H1 (cell line): ENCODE results near the gene RBMS1. TPM values are rescaled to one million over a fixed set of nuclear protein-coding genes. Genes with fewer than 3 reads are reported as not detected.

Source experiments
- CTCF ChIA-PET: fragments of 300-600 bp; sonication (Branson Sonifier 250); formaldehyde crosslinking; loops from one replicate; lab custom pipeline; 2021; ENCODE audit not compliant: partially characterized antibody; lab: Charles Lee
- POLR2A ChIA-PET: fragments of 300-600 bp; sonication (Branson Sonifier 250); formaldehyde crosslinking; loops from one replicate; lab custom pipeline; 2021; ENCODE audit warnings: inconsistent platforms; ENCODE audit not compliant: partially characterized antibody; lab: Charles Lee
- DNase-seq, 2 experiments: peaks; one replicate each; pipeline versions ENCODE4 v3.0.0 to v3.0.0-alpha.2; 2010 to 2022; ENCODE audit warnings: low spot score in 2 of 2, low read depth in 1 of 2, mixed read lengths in 1 of 2
- FAIRE-seq: peaks from 2 replicates; lab custom pipeline; 2011; peaks lifted over from hg19 to GRCh38; lab: Jason Lieb, UNC
- H2AFZ ChIP-seq: 2 replicates; pipeline ENCODE4 v1.8.1; 2012; ENCODE audit warnings: low read length, inconsistent platforms
- H2AK5ac ChIP-seq: 2 replicates; pipeline ENCODE4 v1.6.1; 2013; ENCODE audit warnings: low read depth, low read length
- H2BK120ac ChIP-seq: replicated peaks from 2 replicates; pipeline ENCODE3; 2013; ENCODE audit warnings: low read depth, low read length, inconsistent platforms
- H2BK12ac ChIP-seq: 2 replicates; pipeline ENCODE4 v1.6.1; 2013; ENCODE audit warnings: low read depth, low read length
- H2BK15ac ChIP-seq: 2 replicates; pipeline ENCODE4 v1.6.1; 2013; ENCODE audit warnings: low read length
- H2BK20ac ChIP-seq: 2 replicates; pipeline ENCODE4 v1.6.1; 2013; ENCODE audit warnings: low read length
- H2BK5ac ChIP-seq: 2 replicates; pipeline ENCODE4 v1.6.1; 2013; ENCODE audit warnings: low read depth, low read length
- H3K14ac ChIP-seq: 2 replicates; pipeline ENCODE4 v1.6.1; 2013; ENCODE audit warnings: inconsistent platforms; ENCODE audit not compliant: insufficient read length
- H3K18ac ChIP-seq: 2 replicates; pipeline ENCODE4 v1.6.1; 2013; ENCODE audit warnings: low read length; ENCODE audit errors: extremely low read depth
- H3K23ac ChIP-seq: 2 replicates; pipeline ENCODE4 v1.6.1; 2013; ENCODE audit warnings: inconsistent platforms; ENCODE audit not compliant: insufficient read length
- H3K23me2 ChIP-seq: 2 replicates; pipeline ENCODE4 v1.6.1; 2013; ENCODE audit warnings: low read depth, low read length
- H3K27ac ChIP-seq: 2 replicates; pipeline ENCODE4 v1.6.1; 2011; ENCODE audit warnings: low read depth, low read length, inconsistent platforms
- H3K27me3 ChIP-seq, 4 experiments: replicated peaks in 1 of 4; 1 replicate in 1 of 4; 2 replicates in 3 of 4; pipeline versions ENCODE4 v1.6.1 to v1.8.1; 2011 to 2013; ENCODE audit warnings: low read length in 3 of 4, mild to moderate bottlenecking in 3 of 4, inconsistent platforms in 2 of 4, mixed read lengths in 2 of 4, moderate library complexity in 1 of 4; ENCODE audit not compliant: control insufficient read depth in 3 of 4, insufficient read depth in 3 of 4; ENCODE audit errors: extremely low read depth in 1 of 4
- H3K36me3 ChIP-seq, 4 experiments: 2 replicates each; pipeline versions ENCODE4 v1.6.1 to v1.8.1; 2011 to 2013; ENCODE audit warnings: mild to moderate bottlenecking in 4 of 4, low read length in 3 of 4, moderate library complexity in 2 of 4, control low read depth in 1 of 4, inconsistent platforms in 1 of 4; ENCODE audit not compliant: insufficient read depth in 4 of 4, control insufficient read depth in 2 of 4
- H3K4ac ChIP-seq: replicated peaks from 2 replicates; pipeline ENCODE3; 2013; ENCODE audit warnings: low read length, low read depth, mixed read lengths, inconsistent platforms; ENCODE audit not compliant: insufficient read length
- H3K4me1 ChIP-seq, 4 experiments: replicated peaks in 1 of 4; 1 replicate in 1 of 4; 2 replicates in 3 of 4; pipeline versions ENCODE4 v1.6.1 to v1.8.1; 2011 to 2013; ENCODE audit warnings: low read length in 3 of 4, inconsistent platforms in 2 of 4, mixed read lengths in 1 of 4; ENCODE audit not compliant: insufficient read depth in 4 of 4, control insufficient read depth in 3 of 4
- H3K4me2 ChIP-seq, 2 experiments: 2 replicates each; pipeline versions ENCODE4 v1.6.1 to v1.8.1; 2011 to 2013; ENCODE audit warnings: low read depth in 2 of 2, low read length in 2 of 2, control low read depth in 1 of 2, inconsistent platforms in 1 of 2, mild to moderate bottlenecking in 1 of 2; ENCODE audit not compliant: insufficient read depth in 1 of 2
- H3K4me3 ChIP-seq, 4 experiments: fragments of 200-600, 300-600 bp in 1 of 4; sonication (generic), shearing (Covaris generic), sonication (Bioruptor Twin) in 1 of 4; 2 replicates each; pipeline versions ENCODE4 v1.5.1 to v1.8.1; 2011 to 2016; ENCODE audit warnings: low read length in 4 of 4, low read depth in 3 of 4, control low read depth in 2 of 4, inconsistent platforms in 2 of 4, mild to moderate bottlenecking in 2 of 4, mixed read lengths in 1 of 4, moderate library complexity in 1 of 4; ENCODE audit not compliant: insufficient read depth in 2 of 4; ENCODE audit errors: extremely low read depth in 1 of 4
- H3K56ac ChIP-seq: replicated peaks from 2 replicates; pipeline ENCODE3; 2013; ENCODE audit warnings: low read depth, mild to moderate bottlenecking, mixed read lengths, low read length, inconsistent platforms; ENCODE audit not compliant: insufficient read length
- H3K79me1 ChIP-seq: 2 replicates; pipeline ENCODE4 v1.6.1; 2013; ENCODE audit warnings: low read depth, low read length, control low read depth
- H3K79me2 ChIP-seq, 2 experiments: 2 replicates each; pipeline versions ENCODE4 v1.6.1 to v1.8.1; 2012 to 2013; ENCODE audit warnings: low read length in 2 of 2, mild to moderate bottlenecking in 2 of 2, inconsistent platforms in 1 of 2; ENCODE audit not compliant: insufficient read depth in 2 of 2, control insufficient read depth in 1 of 2
- H3K9ac ChIP-seq, 4 experiments: replicated peaks in 1 of 4; 1 replicate in 1 of 4; 2 replicates in 3 of 4; pipeline versions ENCODE4 v1.6.1 to v1.8.1; 2011 to 2013; ENCODE audit warnings: low read depth in 3 of 4, low read length in 3 of 4, control low read depth in 2 of 4, mild to moderate bottlenecking in 2 of 4, moderate library complexity in 2 of 4, inconsistent platforms in 1 of 4; ENCODE audit errors: extremely low read depth in 1 of 4
- H3K9me3 ChIP-seq, 2 experiments: 2 replicates each; pipeline versions ENCODE4 v1.6.1 to v1.8.1; 2012 to 2013; ENCODE audit warnings: mild to moderate bottlenecking in 2 of 2, moderate library complexity in 2 of 2, control low read depth in 1 of 2, inconsistent platforms in 1 of 2, low read depth in 1 of 2, low read length in 1 of 2, mixed read lengths in 1 of 2; ENCODE audit not compliant: insufficient read depth in 2 of 2
- H4K20me1 ChIP-seq, 2 experiments: replicated peaks in 1 of 2; 2 replicates each; pipeline versions ENCODE3 to v1.8.1; 2011 to 2013; ENCODE audit warnings: inconsistent platforms in 2 of 2, low read length in 2 of 2, mild to moderate bottlenecking in 1 of 2; ENCODE audit not compliant: insufficient read depth in 2 of 2, control insufficient read depth in 1 of 2
- H4K5ac ChIP-seq: 2 replicates; pipeline ENCODE4 v1.6.1; 2013; ENCODE audit warnings: low read length, low read depth, mixed read lengths, inconsistent platforms; ENCODE audit not compliant: insufficient read length
- H4K8ac ChIP-seq: 2 replicates; pipeline ENCODE4 v1.8.0; 2013; ENCODE audit warnings: mild to moderate bottlenecking, moderate library complexity, low read length, inconsistent platforms; ENCODE audit not compliant: insufficient read depth; ENCODE audit errors: extremely low read depth
- H4K91ac ChIP-seq: replicated peaks from 2 replicates; pipeline ENCODE3; 2013; ENCODE audit warnings: low read length, mixed read lengths, inconsistent platforms; ENCODE audit not compliant: insufficient read length
- ASH2L ChIP-seq: fragments of 200-600, 300-600 bp; sonication (generic); IDR thresholded peaks from one replicate; pipeline ENCODE4 v1.7.1; 2017; ENCODE audit warnings: low read length
- BACH1 ChIP-seq: IDR thresholded peaks from 2 replicates; pipeline ENCODE4 v1.6.1; 2012; ENCODE audit warnings: low read length, improper control_type of control experiment
- BRCA1 ChIP-seq: IDR thresholded peaks from 2 replicates; pipeline ENCODE4 v1.6.1; 2012; ENCODE audit warnings: low read depth, low read length, improper control_type of control experiment
- CHD1 ChIP-seq: IDR thresholded peaks from 2 replicates; pipeline ENCODE4 v1.6.1; 2012; ENCODE audit warnings: low read depth, low read length, improper control_type of control experiment
- CTCF ChIP-seq, 3 experiments: IDR thresholded peaks; 1 replicate in 2 of 3; 2 replicates in 1 of 3; pipeline versions ENCODE4 v1.5.1 to v1.6.1; 2011; ENCODE audit warnings: low read length in 3 of 3, mild to moderate bottlenecking in 3 of 3, inconsistent platforms in 2 of 3, low read depth in 1 of 3, moderate library complexity in 1 of 3; ENCODE audit not compliant: insufficient read depth in 1 of 3; ENCODE audit errors: control extremely low read depth in 1 of 3
- EGR1 ChIP-seq: IDR thresholded peaks from 2 replicates; pipeline ENCODE4 v1.6.1; 2011; ENCODE audit warnings: low read depth, low read length, borderline replicate concordance
- NRF1 ChIP-seq: IDR thresholded peaks from 2 replicates; pipeline ENCODE4 v1.6.1; 2011; ENCODE audit warnings: mild to moderate bottlenecking, low read depth, low read length, improper control_type of control experiment
- WGBS, 2 experiments: shearing (Covaris generic) in 1 of 2; methylation state at CpG; one replicate each; pipeline versions ENCODE4 v1.1.6 to v1.1.7; 2013 to 2015; ENCODE audit warnings: low lambda C conversion rate in 2 of 2, mixed read lengths in 2 of 2, inconsistent platforms in 1 of 2, low coverage in 1 of 2, missing lambda C conversion rate in 1 of 2; ENCODE audit not compliant: insufficient replicate concordance in 2 of 2, insufficient coverage in 1 of 2, insufficient read length in 1 of 2; ENCODE audit errors: extremely low coverage in 1 of 2, missing lambda C conversion rate in 1 of 2; 5-methylcytosine and 5-hydroxymethylcytosine counted together
- polyA plus RNA-seq, 7 experiments: library from polyadenylated mRNA; depleted of rRNA in 3 of 7; stranded (reverse) in 5 of 7; unstranded in 2 of 7; fragments of >200 nt in 5 of 7; fragments of 200-250 nt in 2 of 7; gene quantifications; 1 replicate in 5 of 7; 2 replicates in 1 of 7; 4 replicates in 1 of 7; pipeline versions ENCODE4 v1.2.1 to v1.2.3, GENCODE V29; 2011 to 2013; ENCODE audit warnings: missing spikeins in 2 of 7, mixed read lengths in 2 of 7
- total RNA-seq: library from RNA; stranded (reverse); fragmentation: NEBNext Ultra II Directional; extraction: Animal tissue kit (Norgen Biotek cat#: 25700); gene quantifications from 2 replicates; pipeline ENCODE4 v1.2.1, GENCODE V29; 2021

Gene RBMS1
- total and polyA plus RNA-seq, 2 of the 8 experiments (the other 6 are each of a cell fraction or from before 2014, with no cell fraction given) = 53.7 to 60.0 TPM

DNA sequence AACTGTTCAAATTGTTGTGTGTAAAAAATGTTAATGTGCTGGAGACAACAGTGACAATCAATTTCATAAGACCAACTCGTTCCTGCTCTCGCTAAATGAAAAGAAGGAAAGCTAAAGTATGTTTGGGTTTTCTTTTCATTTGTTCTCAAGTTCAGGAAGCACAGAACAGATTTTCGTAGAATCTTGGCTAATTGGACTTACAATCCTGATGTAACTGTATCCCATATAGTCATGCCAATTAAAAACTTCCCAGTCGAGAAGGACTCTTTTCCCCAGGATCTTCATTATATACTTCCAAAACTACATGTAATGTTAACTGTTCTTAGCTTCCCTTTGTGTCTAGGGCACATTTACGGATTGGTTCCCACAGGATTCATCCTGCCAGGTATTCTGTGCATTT lies 158.2 kb downstream of the RBMS1 start:
- H3K4me2 ChIP-seq = no peak overlapping the region
- no peaks in the 10 kb centered on the region for H3K9me3 ChIP-seq
- no peak overlapping the region for H2BK20ac ChIP-seq
- H3K79me1 ChIP-seq = peaks cover 11% of the 10 kb centered on the region
- peaks cover 0 to 56% of the 10 kb centered on the region in 2 experiments; a peak in 2 of 4 replicates for H3K79me2 ChIP-seq
- no peak overlapping the region for H2BK120ac ChIP-seq
- CTCF ChIA-PET = interaction anchor here (1.0 to 6.1 kb wide), 5 partner anchors 12 to 659 kb away, joined by 3 to 62 read pairs (median 3); no protein-coding TSS in a partner anchor
- H3K23me2 ChIP-seq = no peaks in the 10 kb centered on the region
- H3K14ac ChIP-seq = no peak overlapping the region
- H3K4me1 ChIP-seq = peaks cover 0 to 4% (median 0%) of the 10 kb centered on the region in 4 experiments; a peak in 1 of 7 replicates
- POLR2A ChIA-PET = no interaction called here
- FAIRE-seq (no peak), DNase-seq (no peak)
- H3K9ac ChIP-seq = no peak overlapping the region
- no peak overlapping the region for H2BK12ac ChIP-seq
- H4K91ac ChIP-seq = no peak overlapping the region
- H3K4me3 ChIP-seq = no peak overlapping the region
- H2AFZ ChIP-seq = no peak overlapping the region
- H3K27ac ChIP-seq = no peak overlapping the region
- no peak overlapping the region for H3K23ac ChIP-seq
- no peak overlapping the region for H3K4ac ChIP-seq
- H3K36me3 ChIP-seq = no peaks in the 10 kb centered on the region
- WGBS, 2 experiments = 86% methylated on average over 5 of the region's 5 CpGs; no CpG with 5 or more reads in 1 of the 2 experiments
- H4K8ac ChIP-seq = no peak overlapping the region
- no peak overlapping the region for H2BK5ac ChIP-seq
- H3K27me3 ChIP-seq = no peaks in the 10 kb centered on the region
- no peak overlapping the region for H2BK15ac ChIP-seq
- peaks cover 2 to 10% of the 10 kb centered on the region in 2 experiments for H4K20me1 ChIP-seq
- H3K18ac ChIP-seq = no peak overlapping the region
- H4K5ac ChIP-seq = no peak overlapping the region
- no peak overlapping the region for H2AK5ac ChIP-seq
- no peak overlapping the region for H3K56ac ChIP-seq
- TF ChIP-seq CHD1 (no peak), CTCF (IDR thresholded peaks at IDR 0.05; ENCODE audit: control extremely low read depth in 1 of 3, insufficient read depth in 1 of 3, low read depth in 1 of 3, low read length in 3 of 3) (no peak), ASH2L (no peak), EGR1 (no peak), BRCA1 (no peak), NRF1 (no peak), BACH1 (no peak)
